Stomach (tissue), 9 donors: ENCODE results near the gene TNPO3. TPM values are rescaled to one million over a fixed set of nuclear protein-coding genes. Genes with fewer than 3 reads are reported as not detected.

ENCODE experiments used
- DNase-seq, 2 donors: peaks; one replicate each; pipeline versions ENCODE4 v3.0.0 to v3.0.0-alpha.2; 2013 to 2019
- H3K27ac ChIP-seq, 5 donors: fragments of 200-600 bp in 4 of 5; sonication (generic) in 4 of 5; one replicate each; pipeline ENCODE4 v1.5.1; 2013 to 2019; ENCODE audit warnings: mild to moderate bottlenecking in 1 of 5, moderate library complexity in 1 of 5
- H3K27me3 ChIP-seq, 3 donors: fragments of 200-600 bp; sonication (generic); one replicate each; pipeline ENCODE4 v1.5.1; 2017 to 2019; ENCODE audit warnings: mixed run types in 1 of 3
- H3K36me3 ChIP-seq, 4 donors: fragments of 200-600 bp; sonication (generic); 1 replicate in 3 of 4; 2 replicates in 1 of 4; pipeline ENCODE4 v1.5.1; 2016 to 2019
- H3K4me1 ChIP-seq, 4 donors: fragments of 200-600 bp; sonication (generic); one replicate each; pipeline ENCODE4 v1.5.1; 2016 to 2019
- H3K4me3 ChIP-seq, 4 donors: fragments of 200-600 bp; sonication (generic) in 3 of 4; one replicate each; pipeline ENCODE4 v1.5.1; 2016 to 2019; ENCODE audit warnings: mild to moderate bottlenecking in 1 of 4
- H3K9me3 ChIP-seq, 4 donors: fragments of 200-600 bp; sonication (generic); one replicate each; pipeline ENCODE4 v1.5.1; 2016 to 2019
- CTCF ChIP-seq, 7 experiments: fragments of 450-650 bp in 4 of 7; fragments of 200-600 bp in 3 of 7; sonication (generic) in 3 of 7; IDR thresholded peaks; one replicate each; pipeline ENCODE4 v1.5.1; 2016 to 2019; ENCODE audit warnings: antibody characterized with exemption in 7 of 7, control low read depth in 2 of 7, mild to moderate bottlenecking in 1 of 7
- EP300 ChIP-seq: sonication (generic); formaldehyde crosslinking; IDR thresholded peaks from one replicate; pipeline ENCODE4 v1.6.1; 2017; ENCODE audit warnings: antibody characterized with exemption
- POLR2A ChIP-seq, 4 donors: fragments of 450-650 bp; IDR thresholded peaks; one replicate each; pipeline ENCODE4 v1.6.1; 2016; ENCODE audit warnings: antibody characterized with exemption in 4 of 4, control low read depth in 2 of 4, mild to moderate bottlenecking in 1 of 4, moderate library complexity in 1 of 4
- POLR2AphosphoS5 ChIP-seq, 3 donors: sonication (generic); formaldehyde crosslinking; IDR thresholded peaks; one replicate each; pipeline ENCODE4 v1.6.1; 2016; ENCODE audit warnings: antibody characterized with exemption in 3 of 3
- WGBS, 5 donors: extraction: QIAGEN DNeasy Blood & Tissue Kit in 3 of 5; methylation state at CpG; one replicate each; pipeline versions ENCODE4 v1.1.5 to v1.1.7; 2013 to 2018; 5-methylcytosine and 5-hydroxymethylcytosine counted together
- intact Hi-C: fragments of 100-400 bp; cut with DNase I; formaldehyde crosslinking; loops from one replicate; pipeline ENCODE4 v1.15.1; 2023; ENCODE audit warnings: low total_unique reads
- polyA plus RNA-seq, 3 donors: library from polyadenylated mRNA; stranded (reverse); fragments of 200-250 nt; gene quantifications; one replicate each; pipeline ENCODE4 v1.2.3, GENCODE V29; 2013
- total RNA-seq, 5 donors: library from RNA; depleted of rRNA; stranded (reverse); fragments of >200 nt; gene quantifications; one replicate each; pipeline versions ENCODE4 v1.1.0 to v1.2.3, GENCODE V29; 2014 to 2016
- donor health status: healthy with polysubstance abuse.
- donor health status: Bipolar disorder and iron deficiency.
- donor health status: healthy.

Gene TNPO3
- total and polyA plus RNA-seq, 8 donors = 10.7 to 63.8 (median 19.6) TPM

- DNase-seq = no peak
- 80 to 92% (median 86%) methylated on average over 11 to 16 of the region's 16 CpGs for WGBS, 5 donors
- no peak overlapping the region for H3K4me3 ChIP-seq
- intact Hi-C loops = no loop called here
- peaks cover 0 to 16% (median 8%) of the 10 kb centered on the region in 4 donors for H3K36me3 ChIP-seq
- TF ChIP-seq EP300 = no peak
- no peak for TF ChIP-seq CTCF (IDR thresholded peaks at IDR 0.05)
- TF ChIP-seq POLR2A (IDR thresholded peaks at IDR 0.05) = no peak
- TF ChIP-seq POLR2AphosphoS5 (IDR thresholded peaks at IDR 0.05) = no peak
- H3K27ac ChIP-seq = no peak overlapping the region
- H3K4me1 ChIP-seq = peaks cover 17 to 29% (median 24%) of the 10 kb centered on the region in 4 donors
- H3K9me3 ChIP-seq = no peaks in the 10 kb centered on the region
- H3K27me3 ChIP-seq = peaks cover 0 to 40% (median 0%) of the 10 kb centered on the region in 3 donors
Measured at GRCh38 chr7:128941946-128942526, 112.9 kb downstream of the TNPO3 start.

DNA sequence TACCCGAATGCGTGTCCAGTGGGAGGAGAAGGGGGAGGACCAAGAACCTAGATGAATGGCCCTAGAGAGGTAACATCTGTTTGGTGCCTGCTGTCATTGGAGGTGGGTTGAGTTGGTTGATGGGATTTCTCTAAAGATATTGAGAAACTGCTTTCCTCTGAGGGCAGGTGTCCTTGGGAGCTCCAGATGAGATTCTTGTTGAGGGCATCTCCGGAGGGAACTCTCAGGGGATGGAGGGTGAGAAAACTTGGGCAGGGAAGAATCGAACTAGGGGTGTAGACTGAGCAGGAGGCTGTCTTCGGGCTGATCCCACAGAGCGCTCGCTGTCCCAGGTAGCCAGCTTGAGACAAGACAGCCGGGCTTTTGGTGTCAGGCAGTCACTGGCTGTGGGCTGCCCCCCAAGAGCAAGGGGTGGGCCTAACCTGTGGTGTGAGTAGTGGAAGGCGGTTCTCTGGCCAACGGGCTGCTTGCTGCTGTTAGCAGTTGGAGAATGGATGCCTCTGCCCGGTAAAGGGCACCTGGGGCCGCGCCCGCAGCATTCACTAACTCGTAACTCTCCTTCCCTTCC is 113.5 kb downstream of the TNPO3 start:
- Histone ChIP-seq H3K9me3 (no peaks in the 10 kb centered on the region), H3K4me3 (peak overlapping the region in 2 of 4 donors; percentile 14 to 90), H3K36me3 (peaks cover 0 to 9% (median 5%) of the 10 kb centered on the region in 4 donors), H3K4me1 (peaks cover 17 to 29% (median 24%) of the 10 kb centered on the region in 4 donors), H3K27ac (peak overlapping the region in 2 of 5 donors; percentile 73 to 75), H3K27me3 (peaks cover 0 to 44% (median 0%) of the 10 kb centered on the region in 3 donors)
- no peak for DNase-seq
- no peak for TF ChIP-seq CTCF (IDR thresholded peaks at IDR 0.05)
- no peak for TF ChIP-seq EP300
- TF ChIP-seq POLR2A (IDR thresholded peaks at IDR 0.05) = no peak
- no peak for TF ChIP-seq POLR2AphosphoS5 (IDR thresholded peaks at IDR 0.05)
- 84 to 93% (median 87%) methylated on average over 15 of the region's 15 CpGs for whole genome bisulfite sequencing, 5 donors
- intact Hi-C loops = no loop called here

GRCh38 chr7:128940494-128941322 is 114.2 kb downstream of the TNPO3 start:
- H3K4me3 ChIP-seq = peak overlapping the region in 3 of 4 donors; percentile 9 to 90 (median 66)
- peaks cover 0 to 3% (median under 1%) of the 10 kb centered on the region in 4 donors for H3K36me3 ChIP-seq
- 69 to 78% (median 76%) methylated on average over 19 to 20 of the region's 20 CpGs for WGBS, 5 donors
- peak; percentile 48 to 63 for DNase-seq
- H3K4me1 ChIP-seq = peaks cover 17 to 29% (median 24%) of the 10 kb centered on the region in 4 donors
- peak overlapping the region in 3 of 5 donors; percentile 26 to 75 (median 73) for H3K27ac ChIP-seq
- no peaks in the 10 kb centered on the region for H3K9me3 ChIP-seq
- H3K27me3 ChIP-seq = peaks cover 0 to 45% (median 0%) of the 10 kb centered on the region in 3 donors
- TF ChIP-seq POLR2AphosphoS5 (IDR thresholded peaks at IDR 0.05) = no peak
- TF ChIP-seq POLR2A (IDR thresholded peaks at IDR 0.05) = no peak
- no peak for TF ChIP-seq EP300
- TF ChIP-seq CTCF (IDR thresholded peaks at IDR 0.05) = no peak
- intact Hi-C loops = no loop called here

GRCh38 chr7:128939861-128940410 is 115.0 kb downstream of the TNPO3 start:
- 73 to 83% (median 79%) methylated on average over 13 to 18 of the region's 18 CpGs for WGBS, 5 donors
- Histone ChIP-seq H3K36me3 (no peaks in the 10 kb centered on the region), H3K27me3 (peaks cover 0 to 52% (median 0%) of the 10 kb centered on the region in 3 donors), H3K4me3 (peak overlapping the region in 3 of 4 donors; percentile 9 to 90 (median 66)), H3K27ac (peak overlapping the region in 3 of 5 donors; percentile 26 to 75 (median 73)), H3K4me1 (peaks cover 17 to 29% (median 24%) of the 10 kb centered on the region in 4 donors), H3K9me3 (no peaks in the 10 kb centered on the region)
- intact Hi-C loops = no loop called here
- TF ChIP-seq POLR2A (IDR thresholded peaks at IDR 0.05) (no peak), POLR2AphosphoS5 (IDR thresholded peaks at IDR 0.05) (no peak), EP300 (no peak), CTCF (IDR thresholded peaks at IDR 0.05) (no peak)
- no peak for DNase-seq
